SU-DHL-6 (cell line): ENCODE results near the gene TMEM69.

Experiments used
- CTCF ChIP-seq: fragments of 200-600 bp; sonication (generic); IDR thresholded peaks from one replicate; pipeline ENCODE4 v1.5.1; 2017; ENCODE audit warnings: antibody characterized with exemption, mild to moderate bottlenecking, low read length, moderate library complexity; ENCODE audit not compliant: insufficient read depth, poor library complexity, severe bottlenecking
- EZH2phosphoT487 ChIP-seq: fragments of 200-600 bp; sonication (generic), shearing (Covaris generic); conservative IDR thresholded peaks from 2 replicates; pipeline ENCODE4 v1.6.1; 2018; ENCODE audit warnings: mild to moderate bottlenecking, antibody characterized with exemption, low read length, moderate library complexity, mixed read lengths

- TF ChIP-seq CTCF, result no peak
- TF ChIP-seq EZH2phosphoT487, result no peak
These were observed 13.5 kb upstream of the TMEM69 start for GRCh38 chr1:45674478-45674877.
